H1 (cell line): ENCODE measurements around the gene AGO3. TPM values are rescaled to one million over a fixed set of nuclear protein-coding genes. Genes with fewer than 3 reads are reported as not detected.

Source experiments
- EZH2 ChIP-seq: fragments of 200-600 bp; sonication (generic); IDR thresholded peaks from 2 replicates; pipeline ENCODE4 v1.7.1; 2012; ENCODE audit warnings: low read depth, mild to moderate bottlenecking, moderate library complexity, low read length, inconsistent platforms; ENCODE audit not compliant: severe bottlenecking
- FOSL1 ChIP-seq: IDR thresholded peaks from 2 replicates; pipeline ENCODE4 v1.6.1; 2011; ENCODE audit warnings: mild to moderate bottlenecking, low read depth, low read length, moderate library complexity; ENCODE audit not compliant: insufficient read depth
- KDM5A ChIP-seq: fragments of 200-600 bp; IDR thresholded peaks from 2 replicates; pipeline ENCODE4 v1.7.1; 2012; ENCODE audit warnings: mild to moderate bottlenecking, low read length, inconsistent platforms, mixed read lengths
- POU5F1 ChIP-seq: IDR thresholded peaks from 2 replicates; pipeline ENCODE4 v1.6.1; 2011; ENCODE audit warnings: low read depth, mild to moderate bottlenecking, low read length, moderate library complexity
- polyA plus RNA-seq, 7 experiments: library from polyadenylated mRNA; depleted of rRNA in 3 of 7; stranded (reverse) in 5 of 7; unstranded in 2 of 7; fragments of >200 nt in 5 of 7; fragments of 200-250 nt in 2 of 7; gene quantifications; 1 replicate in 5 of 7; 2 replicates in 1 of 7; 4 replicates in 1 of 7; pipeline versions ENCODE4 v1.2.1 to v1.2.3, GENCODE V29; 2011 to 2013; ENCODE audit warnings: missing spikeins in 2 of 7, mixed read lengths in 2 of 7
- total RNA-seq: library from RNA; stranded (reverse); fragmentation: NEBNext Ultra II Directional; extraction: Animal tissue kit (Norgen Biotek cat#: 25700); gene quantifications from 2 replicates; pipeline ENCODE4 v1.2.1, GENCODE V29; 2021

The AGO3 gene
- total and polyA plus RNA-seq, 2 of the 8 experiments (the other 6 are each of a cell fraction or from before 2014, with no cell fraction given): 10.7 to 26.4 TPM

DNA sequence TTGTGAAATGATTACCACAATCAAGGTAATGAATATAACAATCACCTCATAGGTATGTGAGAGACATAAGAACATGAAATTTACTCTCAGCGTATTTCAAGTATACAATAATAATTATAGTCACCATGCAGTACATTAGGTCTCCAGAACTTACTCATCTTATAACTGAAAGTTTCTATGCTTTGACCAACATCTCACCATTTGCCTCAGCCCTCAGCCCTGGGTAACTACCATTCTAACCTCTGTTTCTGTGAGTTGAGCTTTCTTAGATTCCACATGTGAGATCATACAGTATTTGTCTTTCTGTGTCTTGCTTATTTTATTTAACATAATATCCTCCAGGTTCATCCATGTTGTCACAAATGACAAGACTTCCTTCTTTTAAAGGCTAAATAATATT is 57.3 kb downstream of the AGO3 start (continued):
- TF ChIP-seq POU5F1 (no peak), EZH2 (no peak), FOSL1 (no peak), KDM5A (no peak)
- TF ChIP-seq, all 59 proteins: peak for 0
